K562 (cell line): ENCODE data around the gene CCDC102B.

ENCODE experiments used
- CTCF ChIP-seq, 3 experiments: IDR thresholded peaks in 2 of 3; conservative IDR thresholded peaks in 1 of 3; 2 replicates each; pipeline ENCODE4 v1.5.1; 2011 to 2012; ENCODE audit warnings: low read length in 3 of 3, mild to moderate bottlenecking in 3 of 3, control low read depth in 2 of 3, improper control_type of control experiment in 1 of 3, inconsistent platforms in 1 of 3, low read depth in 1 of 3, mixed read lengths in 1 of 3, moderate library complexity in 1 of 3; ENCODE audit not compliant: insufficient read depth in 2 of 3
- E2F1 ChIP-seq: sonication (generic); formaldehyde crosslinking; IDR thresholded peaks from 2 replicates; pipeline ENCODE4 v1.8.1; 2023; ENCODE audit warnings: mild to moderate bottlenecking, missing genetic modification reagents, moderate library complexity
- EGR1 ChIP-seq: fragments of 450-650 bp; conservative IDR thresholded peaks from 2 replicates; pipeline ENCODE4 v1.6.1; 2017; ENCODE audit warnings: mild to moderate bottlenecking
- FUS ChIP-seq: fragments of 200-400 bp; formaldehyde crosslinking; optimal IDR thresholded peaks from 2 replicates; pipeline ENCODE3; 2017; ENCODE audit warnings: low read depth, low read length
- NCOA1 ChIP-seq: fragments of 450-650 bp; IDR thresholded peaks from 2 replicates; pipeline ENCODE4 v1.6.1; 2016; ENCODE audit warnings: low read depth
- NR2F6 ChIP-seq: fragments of 450-650 bp; formaldehyde crosslinking; IDR thresholded peaks from 2 replicates; pipeline ENCODE4 v1.4.0; 2020; ENCODE audit warnings: mild to moderate bottlenecking
- PHB ChIP-seq: fragments of 250-450 bp; sonication (Bioruptor Pico); IDR thresholded peaks from 2 replicates; pipeline ENCODE4 v1.5.0; 2021
- PML ChIP-seq: IDR thresholded peaks from 2 replicates; pipeline ENCODE4 v1.6.1; 2012; ENCODE audit warnings: low read length, inconsistent platforms
- POLR2AphosphoS5 ChIP-seq: IDR thresholded peaks from 2 replicates; pipeline ENCODE4 v1.6.1; 2011; ENCODE audit warnings: mild to moderate bottlenecking, low read depth, low read length, moderate library complexity; ENCODE audit not compliant: control insufficient read depth, insufficient read depth
- RBBP5 ChIP-seq: fragments of 200-600 bp; sonication (generic); IDR thresholded peaks from 2 replicates; pipeline ENCODE4 v1.6.1; 2012; ENCODE audit warnings: borderline replicate concordance, mild to moderate bottlenecking, low read length, control low read depth, inconsistent platforms; ENCODE audit not compliant: insufficient read depth, poor library complexity, severe bottlenecking
- TEAD1 ChIP-seq, 2 experiments: fragments of 450-650 bp in 1 of 2; sonication (generic) in 1 of 2; formaldehyde crosslinking; IDR thresholded peaks; 2 replicates each; pipeline versions ENCODE4 v1.4.0 to v1.8.0; 2020 to 2022; ENCODE audit warnings: mild to moderate bottlenecking in 2 of 2, missing genetic modification reagents in 1 of 2
- ZBTB11 ChIP-seq, 3 experiments: fragments of 200-800 bp in 1 of 3; fragments of 250-450 bp in 1 of 3; fragments of 450-650 bp in 1 of 3; sonication (Bioruptor Pico) in 1 of 3; sonication (Bioruptor generic) in 1 of 3; formaldehyde crosslinking in 1 of 3; IDR thresholded peaks; 2 replicates each; pipeline versions ENCODE4 v1.6.1 to v1.8.0; 2016 to 2022; ENCODE audit warnings: mild to moderate bottlenecking in 2 of 3, missing genetic modification characterization in 2 of 3, missing compliant biosample characterization in 1 of 3, moderate library complexity in 1 of 3
- TF ChIP-seq, protein P1 (sequence below), 2 experiments: fragments of 450-650 bp in 1 of 2; sonication (generic) in 1 of 2; formaldehyde crosslinking in 1 of 2; IDR thresholded peaks; 2 replicates each; pipeline versions ENCODE4 v1.7.1 to v1.9.0; 2016 to 2022; ENCODE audit warnings: inconsistent platforms in 1 of 2, mild to moderate bottlenecking in 1 of 2, missing genetic modification reagents in 1 of 2

DNA sequence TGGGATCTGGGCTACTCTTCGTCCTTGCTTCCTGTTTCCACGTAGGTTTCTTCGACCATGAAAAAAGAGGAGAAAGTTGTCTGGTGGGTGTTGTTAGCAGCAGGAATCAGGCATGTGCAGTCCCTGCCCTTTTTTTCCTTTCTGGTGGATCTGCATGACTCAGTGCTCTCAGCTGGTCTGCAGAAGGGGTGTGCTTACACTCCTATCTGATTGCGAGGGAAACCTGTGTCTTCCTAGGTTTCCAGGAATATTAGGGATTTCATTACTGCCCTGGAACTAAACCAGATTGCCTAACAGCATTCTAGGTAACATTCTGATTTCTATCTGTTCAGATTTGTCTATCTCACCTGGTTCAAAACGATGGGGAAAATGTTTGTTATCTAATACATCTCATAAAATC is 174.3 kb downstream of the CCDC102B start:
- TF ChIP-seq FUS, result no peak
- no peak for TF ChIP-seq CTCF (IDR thresholded peaks at IDR 0.05 in 2 of 3, conservative IDR thresholded peaks at IDR 0.05 in 1 of 3; ENCODE audit: insufficient read depth in 2 of 3, low read depth in 1 of 3, low read length in 3 of 3)
- TF ChIP-seq EGR1, result no peak
- no peak for TF ChIP-seq ZBTB11 (CRISPR knock-in tag; IDR thresholded peaks at IDR 0.05)
- no peak for TF ChIP-seq NCOA1
- TF ChIP-seq, protein P1, sequence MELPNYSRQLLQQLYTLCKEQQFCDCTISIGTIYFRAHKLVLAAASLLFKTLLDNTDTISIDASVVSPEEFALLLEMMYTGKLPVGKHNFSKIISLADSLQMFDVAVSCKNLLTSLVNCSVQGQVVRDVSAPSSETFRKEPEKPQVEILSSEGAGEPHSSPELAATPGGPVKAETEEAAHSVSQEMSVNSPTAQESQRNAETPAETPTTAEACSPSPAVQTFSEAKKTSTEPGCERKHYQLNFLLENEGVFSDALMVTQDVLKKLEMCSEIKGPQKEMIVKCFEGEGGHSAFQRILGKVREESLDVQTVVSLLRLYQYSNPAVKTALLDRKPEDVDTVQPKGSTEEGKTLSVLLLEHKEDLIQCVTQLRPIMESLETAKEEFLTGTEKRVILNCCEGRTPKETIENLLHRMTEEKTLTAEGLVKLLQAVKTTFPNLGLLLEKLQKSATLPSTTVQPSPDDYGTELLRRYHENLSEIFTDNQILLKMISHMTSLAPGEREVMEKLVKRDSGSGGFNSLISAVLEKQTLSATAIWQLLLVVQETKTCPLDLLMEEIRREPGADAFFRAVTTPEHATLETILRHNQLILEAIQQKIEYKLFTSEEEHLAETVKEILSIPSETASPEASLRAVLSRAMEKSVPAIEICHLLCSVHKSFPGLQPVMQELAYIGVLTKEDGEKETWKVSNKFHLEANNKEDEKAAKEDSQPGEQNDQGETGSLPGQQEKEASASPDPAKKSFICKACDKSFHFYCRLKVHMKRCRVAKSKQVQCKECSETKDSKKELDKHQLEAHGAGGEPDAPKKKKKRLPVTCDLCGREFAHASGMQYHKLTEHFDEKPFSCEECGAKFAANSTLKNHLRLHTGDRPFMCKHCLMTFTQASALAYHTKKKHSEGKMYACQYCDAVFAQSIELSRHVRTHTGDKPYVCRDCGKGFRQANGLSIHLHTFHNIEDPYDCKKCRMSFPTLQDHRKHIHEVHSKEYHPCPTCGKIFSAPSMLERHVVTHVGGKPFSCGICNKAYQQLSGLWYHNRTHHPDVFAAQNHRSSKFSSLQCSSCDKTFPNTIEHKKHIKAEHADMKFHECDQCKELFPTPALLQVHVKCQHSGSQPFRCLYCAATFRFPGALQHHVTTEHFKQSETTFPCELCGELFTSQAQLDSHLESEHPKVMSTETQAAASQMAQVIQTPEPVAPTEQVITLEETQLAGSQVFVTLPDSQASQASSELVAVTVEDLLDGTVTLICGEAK (IDR thresholded peaks at IDR 0.05), result no peak
- TF ChIP-seq, protein P1 (CRISPR knock-in tag; IDR thresholded peaks at IDR 0.05), result no peak
- no peak for TF ChIP-seq E2F1 (CRISPR knock-in tag)
- TF ChIP-seq POLR2AphosphoS5, result no peak
- no peak for TF ChIP-seq PHB (CRISPR knock-in tag)
- no peak for TF ChIP-seq TEAD1 (CRISPR knock-in tag; IDR thresholded peaks at IDR 0.05)
- no peak for TF ChIP-seq NR2F6 (CRISPR knock-in tag)
- no peak for TF ChIP-seq RBBP5
- no peak for TF ChIP-seq PML
